Liver (tissue), 3 donors: Measurements from ENCODE around the gene ARIH1.

Experiments
- EGR1 ChIP-seq, 2 donors: IDR thresholded peaks; 2 replicates each; pipeline ENCODE4 v1.6.1; 2016 to 2018; ENCODE audit warnings: antibody characterized with exemption in 2 of 2, low read depth in 2 of 2
- FOXA1 ChIP-seq: IDR thresholded peaks from 2 replicates; pipeline ENCODE4 v1.6.1; 2016; ENCODE audit warnings: antibody characterized with exemption
- GABPA ChIP-seq, 2 donors: IDR thresholded peaks in 1 of 2; conservative IDR thresholded peaks in 1 of 2; 2 replicates each; pipeline ENCODE4 v1.6.1; 2016; ENCODE audit warnings: antibody characterized with exemption in 2 of 2, mild to moderate bottlenecking in 1 of 2, moderate library complexity in 1 of 2
- JUND ChIP-seq, 2 donors: IDR thresholded peaks; 2 replicates each; pipeline ENCODE4 v1.6.1; 2016; ENCODE audit warnings: antibody characterized with exemption in 2 of 2
- NR2F2 ChIP-seq: IDR thresholded peaks from 2 replicates; pipeline ENCODE4 v1.6.1; 2016; ENCODE audit warnings: antibody characterized with exemption
- RAD21 ChIP-seq, 2 donors: IDR thresholded peaks; 2 replicates each; pipeline ENCODE4 v1.6.1; 2016; ENCODE audit warnings: antibody characterized with exemption in 2 of 2, mild to moderate bottlenecking in 2 of 2
- SP1 ChIP-seq: IDR thresholded peaks from 2 replicates; pipeline ENCODE4 v1.6.1; 2018; ENCODE audit warnings: antibody characterized with exemption, mild to moderate bottlenecking
- TAF1 ChIP-seq: conservative IDR thresholded peaks from 2 replicates; pipeline ENCODE4 v1.6.1; 2016; ENCODE audit warnings: antibody characterized with exemption, mild to moderate bottlenecking
- YY1 ChIP-seq: IDR thresholded peaks from 2 replicates; pipeline ENCODE4 v1.6.1; 2016; ENCODE audit warnings: antibody characterized with exemption, mild to moderate bottlenecking
- TF ChIP-seq, protein P1 (sequence below): IDR thresholded peaks from 2 replicates; pipeline ENCODE4 v1.6.1; 2016; ENCODE audit warnings: antibody characterized with exemption
- TF ChIP-seq, protein P2 (sequence below): fragments of 150-350 bp; IDR thresholded peaks from 2 replicates; pipeline ENCODE4 v1.5.1; 2017; ENCODE audit warnings: improper control_type of control experiment, low read depth, low read length; ENCODE audit not compliant: missing input control
- TF ChIP-seq, protein P3 (sequence below): IDR thresholded peaks from 2 replicates; pipeline ENCODE4 v1.6.1; 2016; ENCODE audit warnings: antibody characterized with exemption
- TF ChIP-seq, protein P4 (sequence below): IDR thresholded peaks from 2 replicates; pipeline ENCODE4 v1.6.1; 2016; ENCODE audit warnings: antibody characterized with exemption
- TF ChIP-seq, protein P5 (sequence below): IDR thresholded peaks from 2 replicates; pipeline ENCODE4 v1.6.1; 2016; ENCODE audit warnings: antibody characterized with exemption, mild to moderate bottlenecking
- donor health status: healthy.
- donor health status: healthy.

DNA sequence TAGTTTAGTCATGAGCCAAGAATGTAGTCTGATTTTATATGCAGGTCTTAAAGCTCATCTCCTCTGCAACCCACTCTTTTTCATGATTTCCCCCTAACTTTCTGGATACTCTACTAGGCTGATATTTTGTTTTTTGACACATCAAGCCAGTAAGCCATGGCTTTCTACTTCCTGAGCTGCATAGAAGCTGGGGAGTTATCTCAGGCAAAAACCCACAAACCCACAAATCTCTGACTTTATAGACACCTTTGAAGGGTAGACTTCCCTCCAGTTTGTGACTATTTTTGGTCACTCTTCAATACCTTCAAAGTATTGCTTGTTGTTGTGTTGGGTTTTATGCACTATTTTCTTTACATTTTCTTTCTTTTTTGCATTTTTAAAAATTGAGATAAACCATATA lies 47.4 kb upstream of the ARIH1 start:
- TF ChIP-seq JUND (IDR thresholded peaks at IDR 0.05) (no peak), TAF1 (no peak), RAD21 (IDR thresholded peaks at IDR 0.05) (no peak), EGR1 (IDR thresholded peaks at IDR 0.05; ENCODE audit: low read depth in 2 of 2) (no peak), GABPA (IDR thresholded peaks at IDR 0.05 in 1 of 2, conservative IDR thresholded peaks at IDR 0.05 in 1 of 2) (no peak), SP1 (no peak), NR2F2 (no peak), YY1 (no peak), FOXA1 (no peak)
- TF ChIP-seq, protein P1, sequence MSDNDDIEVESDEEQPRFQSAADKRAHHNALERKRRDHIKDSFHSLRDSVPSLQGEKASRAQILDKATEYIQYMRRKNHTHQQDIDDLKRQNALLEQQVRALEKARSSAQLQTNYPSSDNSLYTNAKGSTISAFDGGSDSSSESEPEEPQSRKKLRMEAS = no peak
- TF ChIP-seq, protein P2, sequence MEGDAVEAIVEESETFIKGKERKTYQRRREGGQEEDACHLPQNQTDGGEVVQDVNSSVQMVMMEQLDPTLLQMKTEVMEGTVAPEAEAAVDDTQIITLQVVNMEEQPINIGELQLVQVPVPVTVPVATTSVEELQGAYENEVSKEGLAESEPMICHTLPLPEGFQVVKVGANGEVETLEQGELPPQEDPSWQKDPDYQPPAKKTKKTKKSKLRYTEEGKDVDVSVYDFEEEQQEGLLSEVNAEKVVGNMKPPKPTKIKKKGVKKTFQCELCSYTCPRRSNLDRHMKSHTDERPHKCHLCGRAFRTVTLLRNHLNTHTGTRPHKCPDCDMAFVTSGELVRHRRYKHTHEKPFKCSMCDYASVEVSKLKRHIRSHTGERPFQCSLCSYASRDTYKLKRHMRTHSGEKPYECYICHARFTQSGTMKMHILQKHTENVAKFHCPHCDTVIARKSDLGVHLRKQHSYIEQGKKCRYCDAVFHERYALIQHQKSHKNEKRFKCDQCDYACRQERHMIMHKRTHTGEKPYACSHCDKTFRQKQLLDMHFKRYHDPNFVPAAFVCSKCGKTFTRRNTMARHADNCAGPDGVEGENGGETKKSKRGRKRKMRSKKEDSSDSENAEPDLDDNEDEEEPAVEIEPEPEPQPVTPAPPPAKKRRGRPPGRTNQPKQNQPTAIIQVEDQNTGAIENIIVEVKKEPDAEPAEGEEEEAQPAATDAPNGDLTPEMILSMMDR = no peak
- TF ChIP-seq, protein P3, sequence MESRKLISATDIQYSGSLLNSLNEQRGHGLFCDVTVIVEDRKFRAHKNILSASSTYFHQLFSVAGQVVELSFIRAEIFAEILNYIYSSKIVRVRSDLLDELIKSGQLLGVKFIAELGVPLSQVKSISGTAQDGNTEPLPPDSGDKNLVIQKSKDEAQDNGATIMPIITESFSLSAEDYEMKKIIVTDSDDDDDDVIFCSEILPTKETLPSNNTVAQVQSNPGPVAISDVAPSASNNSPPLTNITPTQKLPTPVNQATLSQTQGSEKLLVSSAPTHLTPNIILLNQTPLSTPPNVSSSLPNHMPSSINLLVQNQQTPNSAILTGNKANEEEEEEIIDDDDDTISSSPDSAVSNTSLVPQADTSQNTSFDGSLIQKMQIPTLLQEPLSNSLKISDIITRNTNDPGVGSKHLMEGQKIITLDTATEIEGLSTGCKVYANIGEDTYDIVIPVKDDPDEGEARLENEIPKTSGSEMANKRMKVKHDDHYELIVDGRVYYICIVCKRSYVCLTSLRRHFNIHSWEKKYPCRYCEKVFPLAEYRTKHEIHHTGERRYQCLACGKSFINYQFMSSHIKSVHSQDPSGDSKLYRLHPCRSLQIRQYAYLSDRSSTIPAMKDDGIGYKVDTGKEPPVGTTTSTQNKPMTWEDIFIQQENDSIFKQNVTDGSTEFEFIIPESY = no peak
- TF ChIP-seq, protein P4, sequence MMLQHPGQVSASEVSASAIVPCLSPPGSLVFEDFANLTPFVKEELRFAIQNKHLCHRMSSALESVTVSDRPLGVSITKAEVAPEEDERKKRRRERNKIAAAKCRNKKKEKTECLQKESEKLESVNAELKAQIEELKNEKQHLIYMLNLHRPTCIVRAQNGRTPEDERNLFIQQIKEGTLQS = no peak
- TF ChIP-seq, protein P5, sequence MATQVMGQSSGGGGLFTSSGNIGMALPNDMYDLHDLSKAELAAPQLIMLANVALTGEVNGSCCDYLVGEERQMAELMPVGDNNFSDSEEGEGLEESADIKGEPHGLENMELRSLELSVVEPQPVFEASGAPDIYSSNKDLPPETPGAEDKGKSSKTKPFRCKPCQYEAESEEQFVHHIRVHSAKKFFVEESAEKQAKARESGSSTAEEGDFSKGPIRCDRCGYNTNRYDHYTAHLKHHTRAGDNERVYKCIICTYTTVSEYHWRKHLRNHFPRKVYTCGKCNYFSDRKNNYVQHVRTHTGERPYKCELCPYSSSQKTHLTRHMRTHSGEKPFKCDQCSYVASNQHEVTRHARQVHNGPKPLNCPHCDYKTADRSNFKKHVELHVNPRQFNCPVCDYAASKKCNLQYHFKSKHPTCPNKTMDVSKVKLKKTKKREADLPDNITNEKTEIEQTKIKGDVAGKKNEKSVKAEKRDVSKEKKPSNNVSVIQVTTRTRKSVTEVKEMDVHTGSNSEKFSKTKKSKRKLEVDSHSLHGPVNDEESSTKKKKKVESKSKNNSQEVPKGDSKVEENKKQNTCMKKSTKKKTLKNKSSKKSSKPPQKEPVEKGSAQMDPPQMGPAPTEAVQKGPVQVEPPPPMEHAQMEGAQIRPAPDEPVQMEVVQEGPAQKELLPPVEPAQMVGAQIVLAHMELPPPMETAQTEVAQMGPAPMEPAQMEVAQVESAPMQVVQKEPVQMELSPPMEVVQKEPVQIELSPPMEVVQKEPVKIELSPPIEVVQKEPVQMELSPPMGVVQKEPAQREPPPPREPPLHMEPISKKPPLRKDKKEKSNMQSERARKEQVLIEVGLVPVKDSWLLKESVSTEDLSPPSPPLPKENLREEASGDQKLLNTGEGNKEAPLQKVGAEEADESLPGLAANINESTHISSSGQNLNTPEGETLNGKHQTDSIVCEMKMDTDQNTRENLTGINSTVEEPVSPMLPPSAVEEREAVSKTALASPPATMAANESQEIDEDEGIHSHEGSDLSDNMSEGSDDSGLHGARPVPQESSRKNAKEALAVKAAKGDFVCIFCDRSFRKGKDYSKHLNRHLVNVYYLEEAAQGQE = no peak
